Astrocyte of the cerebellum (primary cell): ENCODE measurements around the gene HEXD.

Experiments used
- DNase-seq: peaks from one replicate; pipeline ENCODE4 v3.0.0-alpha.2; 2011; ENCODE audit warnings: low read depth
- H3K4me3 ChIP-seq: 2 replicates; pipeline ENCODE4 v1.5.1; 2011; ENCODE audit warnings: mild to moderate bottlenecking, low read depth, low read length, moderate library complexity
- CTCF ChIP-seq: IDR thresholded peaks from 2 replicates; pipeline ENCODE4 v1.5.1; 2012; ENCODE audit warnings: low read length, low read depth, moderate library complexity, mild to moderate bottlenecking; ENCODE audit errors: missing control alignments
- in situ Hi-C: cut with HindIII; loops from 2 replicates; pipeline ENCODE4 v1.10.0; 2017; ENCODE audit warnings: low sequenced_read_pairs

HEXD gene

GRCh38 chr17:82489851-82490511 lies 71.8 kb downstream of the HEXD start:
- DNase-seq: no peak
- no peak for TF ChIP-seq CTCF
- H3K4me3 ChIP-seq: no peak overlapping the region
- in situ Hi-C loops: loop anchor here (10.0 kb wide), 1 partner anchor 55 kb away; no protein-coding TSS in a partner anchor

- H3K4me3 ChIP-seq: no peak overlapping the region
- no peak for DNase-seq
- in situ Hi-C loops: no loop called here
- TF ChIP-seq CTCF: no peak
Observed at GRCh38 chr17:82490512-82491195, 72.5 kb downstream of the HEXD start.

GRCh38 chr17:82491196-82491530 lies 73.0 kb downstream of the HEXD start:
- H3K4me3 ChIP-seq: no peak overlapping the region
- DNase-seq: no peak
- no peak for TF ChIP-seq CTCF
- in situ Hi-C loops: no loop called here

- no peak for TF ChIP-seq CTCF
- DNase-seq: no peak
- no peak overlapping the region for H3K4me3 ChIP-seq
- in situ Hi-C loops: no loop called here
Observed at GRCh38 chr17:82491533-82491932, 73.4 kb downstream of the HEXD start.
